Keratinocyte (primary cell): ENCODE measurements around the gene POLR2L.

ENCODE experiments used
- EZH2 ChIP-seq: IDR thresholded peaks from one replicate; pipeline ENCODE4 v1.6.1; 2012; ENCODE audit warnings: inconsistent platforms, mild to moderate bottlenecking, low read length, moderate library complexity
- TF ChIP-seq, protein P1 (sequence below), 3 experiments: IDR thresholded peaks in 1 of 3; conservative IDR thresholded peaks in 1 of 3; optimal IDR thresholded peaks in 1 of 3; 2 replicates in 2 of 3; 3 replicates in 1 of 3; pipeline versions ENCODE3 to v1.5.1; 2011; ENCODE audit warnings: low read length in 3 of 3, mild to moderate bottlenecking in 3 of 3, moderate library complexity in 2 of 3, control low read depth in 1 of 3, inconsistent platforms in 1 of 3; ENCODE audit not compliant: insufficient read depth in 2 of 3; ENCODE audit errors: extremely low read depth in 1 of 3

DNA sequence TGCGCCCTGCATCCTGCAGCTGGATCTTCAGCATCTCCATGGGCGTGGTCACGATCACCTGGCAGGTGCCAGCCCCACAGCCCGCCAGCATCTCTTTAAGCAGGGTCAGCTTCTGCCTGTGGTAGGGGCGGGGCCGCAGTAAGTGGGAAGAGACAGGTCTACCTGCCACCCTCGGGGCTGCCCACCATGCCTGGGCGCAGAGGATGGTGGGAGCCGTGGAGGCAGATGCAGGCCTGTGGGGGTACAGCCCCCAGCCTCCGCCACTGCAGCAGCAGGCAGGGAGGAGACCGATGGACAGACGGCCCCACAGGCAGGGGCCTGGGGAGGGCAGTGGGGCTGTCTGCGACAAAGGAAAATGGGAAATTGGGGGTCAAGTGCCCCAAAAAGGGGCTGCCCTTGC is 49.5 kb downstream of the POLR2L start:
- TF ChIP-seq, protein P1, sequence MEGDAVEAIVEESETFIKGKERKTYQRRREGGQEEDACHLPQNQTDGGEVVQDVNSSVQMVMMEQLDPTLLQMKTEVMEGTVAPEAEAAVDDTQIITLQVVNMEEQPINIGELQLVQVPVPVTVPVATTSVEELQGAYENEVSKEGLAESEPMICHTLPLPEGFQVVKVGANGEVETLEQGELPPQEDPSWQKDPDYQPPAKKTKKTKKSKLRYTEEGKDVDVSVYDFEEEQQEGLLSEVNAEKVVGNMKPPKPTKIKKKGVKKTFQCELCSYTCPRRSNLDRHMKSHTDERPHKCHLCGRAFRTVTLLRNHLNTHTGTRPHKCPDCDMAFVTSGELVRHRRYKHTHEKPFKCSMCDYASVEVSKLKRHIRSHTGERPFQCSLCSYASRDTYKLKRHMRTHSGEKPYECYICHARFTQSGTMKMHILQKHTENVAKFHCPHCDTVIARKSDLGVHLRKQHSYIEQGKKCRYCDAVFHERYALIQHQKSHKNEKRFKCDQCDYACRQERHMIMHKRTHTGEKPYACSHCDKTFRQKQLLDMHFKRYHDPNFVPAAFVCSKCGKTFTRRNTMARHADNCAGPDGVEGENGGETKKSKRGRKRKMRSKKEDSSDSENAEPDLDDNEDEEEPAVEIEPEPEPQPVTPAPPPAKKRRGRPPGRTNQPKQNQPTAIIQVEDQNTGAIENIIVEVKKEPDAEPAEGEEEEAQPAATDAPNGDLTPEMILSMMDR (optimal IDR thresholded peaks at IDR 0.05 in 1 of 3, IDR thresholded peaks at IDR 0.05 in 1 of 3, conservative IDR thresholded peaks at IDR 0.05 in 1 of 3; ENCODE audit: extremely low read depth in 1 of 3, insufficient read depth in 2 of 3, low read length in 3 of 3), result no peak
- no peak for TF ChIP-seq EZH2
